SIG-M5 treated with dmso at 0.1 percent for 504 hours (cell line): ENCODE results near the gene TBC1D20.
"Not testable (repeated sequence)": the region's sequence is repeated elsewhere in the genome, so short reads cannot be mapped to it uniquely, and the experiment has no call there.

ENCODE experiments used
- DNase-seq: peaks from one replicate; lab custom pipeline; 2025; ENCODE audit not compliant: unreplicated experiment; lab: John Stamatoyannopoulos, UW

Gene TBC1D20

DNA sequence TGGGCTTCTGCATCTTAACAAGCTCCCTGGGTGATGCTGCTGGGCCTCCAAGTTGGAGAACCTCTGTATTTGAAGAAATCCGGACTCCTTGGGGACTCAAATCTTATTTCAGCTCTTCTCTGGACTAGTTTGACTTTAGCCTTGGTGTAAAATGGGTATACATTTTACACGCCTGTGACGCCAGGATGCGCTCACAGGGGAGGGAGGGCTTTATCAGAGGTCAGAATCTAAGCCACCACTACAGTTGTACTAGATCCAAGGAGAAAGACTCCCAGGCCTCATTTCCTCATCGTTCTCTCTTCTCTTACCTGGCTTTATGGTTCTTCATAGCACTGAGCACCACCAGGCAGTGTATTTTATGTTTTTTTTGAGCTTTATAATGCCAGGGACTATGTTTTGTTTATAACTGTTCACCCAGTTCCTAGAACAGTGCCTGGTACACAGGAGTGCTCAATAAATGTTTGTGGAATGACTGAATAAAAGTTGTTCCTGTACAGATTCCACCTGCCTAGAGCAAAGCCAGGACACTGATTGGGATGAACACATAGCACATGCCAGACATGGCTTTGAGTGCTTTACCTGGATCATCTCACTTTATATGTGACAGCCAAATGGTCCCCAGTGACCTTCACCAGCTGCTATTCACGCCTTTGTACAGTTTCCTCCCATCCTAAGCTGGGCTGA is 59.3 kb downstream of the TBC1D20 start:
- no peak for DNase-seq

DNA sequence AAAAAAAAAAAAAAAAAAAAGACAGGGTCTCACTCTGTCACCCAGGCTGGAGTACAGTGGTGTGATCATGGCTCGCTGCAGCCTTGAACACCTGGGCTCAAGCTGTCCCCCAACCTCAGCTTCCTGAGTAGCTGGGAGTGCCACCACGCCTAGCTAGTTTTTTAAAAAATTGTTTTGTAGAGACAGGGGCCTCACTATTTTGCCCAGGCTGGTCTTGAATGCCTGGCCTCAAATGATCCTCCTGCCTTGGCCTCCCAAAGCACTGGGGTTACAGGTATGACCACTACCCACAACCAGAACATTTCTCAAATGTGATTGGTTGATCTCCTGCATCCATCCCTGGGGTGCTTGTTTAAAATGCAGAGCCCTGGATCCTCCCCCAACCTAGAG is 59.8 kb downstream of the TBC1D20 start:
- no peak for DNase-seq

DNA sequence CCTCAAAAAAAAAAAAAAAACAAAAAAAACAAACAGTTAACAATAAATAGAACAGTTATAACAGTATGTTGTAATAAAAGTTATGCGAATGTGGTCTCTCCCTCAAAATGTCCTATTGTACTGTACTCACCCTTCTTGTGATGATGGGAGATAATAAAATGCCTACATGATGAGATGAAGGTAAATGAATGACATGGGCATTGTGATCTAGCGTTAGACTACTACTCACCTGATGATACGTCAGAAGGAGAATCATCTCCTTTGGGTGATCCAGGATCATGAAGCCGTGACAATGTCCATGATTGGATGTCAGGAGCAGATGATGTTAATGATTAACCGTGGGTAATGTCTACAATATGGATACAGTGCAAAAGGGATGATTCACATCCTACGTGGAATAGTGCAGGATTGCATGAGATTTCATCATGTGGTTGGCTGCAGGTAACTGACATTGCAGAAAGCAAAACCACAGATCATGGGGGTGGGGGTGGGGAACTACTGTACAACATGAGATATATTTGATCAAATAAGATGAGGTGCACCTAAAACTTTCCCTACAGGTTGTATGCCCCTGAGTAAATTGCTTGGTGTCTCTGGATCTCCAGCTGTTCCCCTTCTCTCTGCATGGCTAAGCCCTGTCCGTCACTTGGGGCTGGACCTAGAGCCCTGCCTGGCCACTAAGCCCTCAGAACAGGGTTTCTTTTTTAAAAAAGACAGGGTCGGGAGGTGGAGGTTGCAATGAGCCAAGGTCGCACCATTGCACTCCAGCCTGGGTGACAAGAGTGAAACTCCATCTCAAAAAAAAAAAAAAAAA is 60.4 kb downstream of the TBC1D20 start:
- DNase-seq, result no peak

DNA sequence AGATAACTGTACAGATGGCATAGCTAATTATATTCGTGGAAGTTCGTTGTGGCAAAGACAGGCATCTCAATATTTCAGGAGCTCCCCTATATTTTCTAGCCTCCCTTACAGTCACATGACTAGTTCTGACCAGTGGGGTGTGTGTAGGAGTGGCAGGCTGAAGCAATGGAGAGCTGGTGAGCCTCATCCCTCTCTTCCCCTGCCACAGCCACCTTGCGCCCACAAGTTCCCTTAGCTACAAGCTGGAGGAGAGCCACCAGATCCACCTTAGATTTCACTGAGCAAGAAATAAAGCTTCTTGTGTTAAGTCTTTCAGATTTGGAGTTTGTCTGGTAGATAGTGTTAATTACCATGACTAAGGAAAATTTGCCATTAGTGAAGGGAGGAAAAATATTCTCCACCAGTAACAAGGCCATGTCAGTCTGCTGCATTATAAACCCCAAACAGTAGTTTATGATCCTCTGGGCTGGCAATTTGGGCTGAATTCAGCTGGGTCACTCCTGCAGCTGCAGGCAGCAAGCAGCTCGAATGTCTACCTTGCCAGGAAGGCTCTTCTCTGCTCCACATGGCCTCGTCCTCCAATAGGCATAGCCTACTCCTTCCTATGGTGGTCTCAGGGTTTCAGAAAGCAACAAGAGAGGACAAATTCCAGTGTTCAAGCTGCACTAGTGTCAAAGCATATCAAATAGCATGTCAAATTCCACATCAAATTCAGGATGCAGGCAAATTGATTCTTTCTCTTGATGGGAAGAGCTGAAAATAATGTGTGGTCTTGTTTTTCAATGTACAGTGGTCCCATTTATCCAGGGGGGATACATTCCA is 61.7 kb downstream of the TBC1D20 start:
- DNase-seq, result peak; percentile 30

DNA sequence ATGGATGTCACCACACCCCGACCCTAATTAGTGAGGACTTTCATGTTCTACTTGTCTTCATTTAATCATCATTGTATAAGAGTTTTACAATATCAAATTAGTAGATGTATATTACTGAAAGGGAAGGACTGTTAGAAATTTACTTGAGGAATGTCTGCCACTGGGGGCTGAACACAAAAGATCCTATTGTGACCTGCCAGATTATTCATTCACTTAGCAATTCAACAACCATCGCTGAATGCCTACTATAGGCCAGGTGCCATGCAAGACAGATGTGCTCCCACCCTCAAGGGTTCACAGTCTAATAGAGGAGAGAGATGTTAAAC is 62.2 kb downstream of the TBC1D20 start:
- no peak for DNase-seq

DNA sequence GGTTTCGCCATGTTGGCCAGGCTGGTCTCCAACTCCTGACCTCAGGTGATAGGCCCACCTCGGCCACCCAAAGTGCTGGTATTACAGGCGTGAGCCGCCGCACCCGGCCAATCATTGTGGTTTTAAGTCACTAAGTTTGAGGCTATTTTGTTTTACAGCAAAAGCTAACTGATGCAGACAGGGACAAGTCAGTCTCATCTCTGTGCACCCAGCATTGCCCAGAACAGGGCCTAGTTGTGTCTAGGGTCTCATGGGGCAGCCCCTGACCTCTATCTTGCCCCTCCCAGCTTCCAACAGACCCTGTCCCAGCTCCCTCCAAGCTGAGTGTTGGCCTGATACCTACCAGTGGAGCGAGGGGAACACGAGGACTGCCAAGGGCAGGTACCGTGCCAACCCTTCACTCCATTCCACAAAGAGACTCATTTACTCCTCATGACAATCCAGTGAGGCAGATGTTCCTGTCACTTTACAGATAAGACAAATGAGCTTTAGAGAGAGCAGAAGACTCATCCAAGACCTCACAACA is 63.1 kb downstream of the TBC1D20 start:
- no peak for DNase-seq

DNA sequence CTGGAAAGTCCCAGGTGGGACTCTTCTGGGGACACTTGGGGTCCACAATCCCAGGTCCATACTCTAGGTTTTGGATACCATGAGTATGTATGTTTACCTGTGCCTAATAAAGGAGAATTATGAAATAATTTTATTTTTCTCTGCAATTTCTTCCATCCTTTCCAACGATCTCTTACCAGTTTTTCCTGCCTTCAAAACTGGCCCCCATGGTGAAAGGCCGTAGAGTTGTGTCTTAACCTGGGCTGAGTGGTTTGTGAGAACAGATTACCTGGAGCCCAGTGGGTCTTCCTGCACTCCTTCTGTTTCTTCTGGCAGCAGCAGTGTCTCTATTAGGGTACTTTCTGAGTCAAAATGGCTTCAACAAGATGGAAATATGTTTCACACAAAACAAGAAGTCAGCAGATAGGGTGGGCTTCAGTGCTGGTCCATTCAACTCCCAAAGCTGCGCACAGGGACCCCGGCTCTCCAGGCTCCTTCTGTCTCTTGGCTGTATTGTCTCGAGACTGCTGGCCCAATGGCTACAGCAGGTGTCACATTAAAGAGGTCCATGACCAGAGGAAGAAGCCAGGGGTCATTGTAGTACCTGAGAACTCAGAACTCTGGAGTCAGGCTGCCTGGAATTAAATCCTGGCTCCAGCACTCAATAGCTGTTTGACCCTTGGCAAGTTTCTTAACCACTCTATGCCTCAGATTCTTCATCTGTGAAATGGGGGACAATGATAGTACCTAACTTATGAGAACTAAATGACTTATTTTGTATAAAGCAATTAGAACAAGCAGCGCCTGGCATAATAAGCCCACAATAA is 64.7 kb downstream of the TBC1D20 start:
- no peak for DNase-seq

DNA sequence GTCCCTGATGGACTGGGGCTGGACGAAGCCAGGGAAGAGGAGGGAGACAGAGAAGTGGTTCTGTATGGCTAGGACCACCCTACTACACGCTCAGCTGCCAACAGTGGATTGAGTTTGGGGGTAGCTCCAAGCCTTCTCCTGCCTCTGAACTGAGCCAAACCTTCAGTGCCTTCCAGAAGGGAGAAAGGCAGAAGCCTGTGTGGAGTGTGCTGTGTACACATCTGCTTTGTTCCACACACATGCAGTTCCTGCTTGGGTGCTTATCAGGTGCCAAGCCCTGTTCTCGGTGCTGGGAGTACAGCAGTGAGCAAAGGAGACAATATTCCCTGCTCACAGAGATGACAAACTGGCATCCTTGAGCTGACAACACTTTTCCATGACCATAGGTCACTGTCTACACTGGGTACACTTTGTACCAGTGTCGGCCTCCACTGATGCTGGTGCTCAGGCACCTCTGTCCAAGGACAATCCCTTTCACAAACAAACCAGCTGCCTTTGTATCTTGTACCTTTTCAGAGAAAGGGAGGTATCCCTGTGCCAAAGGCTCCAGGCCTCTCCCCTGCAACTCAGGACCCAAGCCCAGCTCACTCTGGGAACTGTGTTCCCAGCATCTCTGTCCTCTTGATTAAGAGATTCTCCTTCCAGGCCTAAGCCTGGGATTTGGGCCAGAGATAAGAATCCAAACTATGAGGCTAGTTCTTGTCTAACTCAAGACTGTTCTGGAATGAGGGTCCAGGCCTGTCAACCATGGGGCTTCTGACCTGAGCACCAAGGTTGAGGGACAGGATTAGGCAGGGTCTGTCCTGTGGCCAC is 65.5 kb downstream of the TBC1D20 start:
- no peak for DNase-seq

DNA sequence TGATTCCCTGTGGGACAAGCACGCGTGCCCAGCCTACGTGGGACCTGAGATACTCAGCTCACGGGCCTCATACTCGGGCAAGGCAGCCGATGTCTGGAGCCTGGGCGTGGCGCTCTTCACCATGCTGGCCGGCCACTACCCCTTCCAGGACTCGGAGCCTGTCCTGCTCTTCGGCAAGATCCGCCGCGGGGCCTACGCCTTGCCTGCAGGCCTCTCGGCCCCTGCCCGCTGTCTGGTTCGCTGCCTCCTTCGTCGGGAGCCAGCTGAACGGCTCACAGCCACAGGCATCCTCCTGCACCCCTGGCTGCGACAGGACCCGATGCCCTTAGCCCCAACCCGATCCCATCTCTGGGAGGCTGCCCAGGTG is 66.1 kb downstream of the TBC1D20 start:
- no peak for DNase-seq

DNA sequence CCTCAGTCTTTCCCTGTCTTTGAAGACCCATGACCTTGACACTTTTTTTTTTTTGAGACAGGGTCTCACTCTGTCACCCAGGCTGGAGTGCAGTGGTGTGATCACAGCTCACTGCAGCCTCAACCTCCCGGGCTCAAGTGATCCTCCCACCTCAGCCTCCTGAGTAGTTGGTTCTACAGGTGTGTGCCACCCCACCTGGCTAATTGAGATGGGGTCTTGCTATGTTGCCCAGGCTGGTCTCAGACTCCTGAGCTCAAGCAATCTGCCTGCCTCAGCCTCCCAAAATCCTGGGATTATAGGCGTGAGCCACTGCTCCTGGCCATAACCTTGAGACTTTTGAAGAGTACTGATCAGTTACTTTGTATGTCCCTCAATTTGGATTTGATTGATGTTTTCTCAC is 69.0 kb downstream of the TBC1D20 start:
- DNase-seq, result not testable (repeated sequence)

DNA sequence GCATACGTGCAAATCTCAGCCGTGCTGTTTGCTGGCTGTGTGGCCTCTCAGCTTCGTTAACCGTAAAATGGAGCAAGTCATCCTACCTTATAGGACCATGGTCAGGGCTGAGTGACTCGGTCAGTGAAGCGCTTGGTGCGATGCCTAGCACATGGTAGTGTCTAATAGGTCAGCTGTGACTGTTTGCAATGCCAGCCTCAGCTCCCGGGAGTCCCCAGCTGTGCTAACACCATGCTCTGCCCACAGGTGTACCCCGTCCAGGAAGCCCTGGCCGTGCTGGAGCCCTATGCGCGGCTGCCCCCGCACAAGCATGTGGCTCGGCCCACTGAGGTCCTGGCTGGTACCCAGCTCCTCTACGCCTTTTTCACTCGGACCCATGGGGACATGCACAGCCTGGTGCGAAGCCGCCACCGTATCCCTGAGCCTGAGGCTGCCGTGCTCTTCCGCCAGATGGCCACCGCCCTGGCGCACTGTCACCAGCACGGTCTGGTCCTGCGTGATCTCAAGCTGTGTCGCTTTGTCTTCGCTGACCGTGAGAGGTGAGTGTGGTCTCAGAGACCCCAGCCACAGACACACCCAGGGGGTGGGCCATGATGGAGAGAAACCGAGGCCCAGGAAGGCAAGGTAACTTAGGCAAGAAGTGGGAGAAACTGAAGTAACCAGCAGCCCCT is 71.2 kb downstream of the TBC1D20 start:
- no peak for DNase-seq

DNA sequence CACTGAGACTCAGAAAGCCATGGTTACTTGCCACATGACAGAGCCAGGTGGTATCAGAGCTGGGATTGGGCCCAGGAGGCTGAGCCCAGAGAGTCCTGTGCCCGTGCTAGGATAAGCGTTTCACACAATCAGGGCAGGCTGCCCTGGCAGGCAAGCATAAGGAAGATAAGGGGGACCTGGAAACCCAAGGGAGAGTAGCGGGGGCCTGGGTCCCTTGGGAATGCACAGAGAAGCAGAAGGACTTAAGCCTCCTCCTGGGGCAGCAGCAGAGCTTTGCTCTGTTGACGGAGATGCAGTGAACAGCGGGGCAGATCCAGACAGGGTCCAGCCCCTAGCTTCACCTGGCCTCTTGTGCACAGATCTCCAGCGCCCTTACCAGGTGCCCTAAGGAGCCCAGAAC is 73.1 kb downstream of the TBC1D20 start:
- DNase-seq, result no peak

DNA sequence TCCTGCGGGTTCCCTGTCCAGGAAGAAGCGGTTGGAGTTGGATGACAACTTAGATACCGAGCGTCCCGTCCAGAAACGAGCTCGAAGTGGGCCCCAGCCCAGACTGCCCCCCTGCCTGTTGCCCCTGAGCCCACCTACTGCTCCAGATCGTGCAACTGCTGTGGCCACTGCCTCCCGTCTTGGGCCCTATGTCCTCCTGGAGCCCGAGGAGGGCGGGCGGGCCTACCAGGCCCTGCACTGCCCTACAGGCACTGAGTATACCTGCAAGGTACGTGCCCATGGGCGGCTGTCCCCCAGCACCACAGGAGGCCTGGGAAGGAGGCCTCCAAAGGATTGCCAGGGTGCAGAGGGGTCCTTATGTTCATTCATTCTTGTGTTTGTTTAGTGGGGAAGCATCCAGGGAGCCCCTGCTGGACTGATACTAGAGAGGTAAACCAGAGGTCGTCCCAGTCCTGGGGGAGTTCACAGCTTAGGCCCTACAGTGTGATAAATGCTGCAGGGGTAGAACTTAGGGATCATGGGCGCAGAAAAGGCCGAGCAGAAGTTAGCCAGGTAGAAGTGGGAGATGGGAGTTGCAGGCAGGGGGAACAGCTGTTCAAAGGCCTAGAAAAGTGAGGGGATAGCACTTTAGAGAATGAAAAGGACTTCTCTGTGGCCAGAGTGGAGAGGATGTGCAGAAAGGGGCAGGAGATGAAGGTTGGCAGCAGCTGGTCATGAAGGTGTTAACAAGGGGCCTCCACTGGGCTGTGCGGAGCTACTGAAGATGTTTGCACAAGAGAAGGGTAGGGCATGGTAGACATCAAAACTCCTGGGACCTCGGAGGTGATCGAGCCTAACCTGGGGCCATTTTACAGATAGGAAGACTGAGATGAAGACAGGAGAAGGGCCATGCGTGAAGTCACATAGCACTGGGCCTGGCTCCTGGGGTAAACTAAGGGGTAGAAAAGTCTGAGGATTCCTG is 74.0 kb downstream of the TBC1D20 start:
- no peak for DNase-seq

DNA sequence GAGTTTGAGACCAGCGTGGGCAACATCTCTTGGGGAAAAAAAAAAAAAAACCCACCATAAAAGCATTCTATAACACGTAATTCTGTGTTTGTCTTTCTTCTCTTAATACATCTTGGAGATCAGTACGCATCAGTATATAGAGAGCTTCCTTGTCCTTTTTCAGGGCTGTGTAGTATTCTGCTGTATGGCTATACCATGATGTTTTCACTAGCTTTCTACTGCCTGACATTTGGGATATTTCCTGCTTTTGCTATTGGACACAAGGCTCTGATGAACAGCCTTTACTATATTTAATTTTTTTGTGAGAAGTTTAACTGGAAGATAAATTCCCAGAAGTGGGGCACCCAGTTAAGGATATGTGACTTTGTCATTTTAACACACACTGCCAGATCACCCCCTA is 74.8 kb downstream of the TBC1D20 start:
- no peak for DNase-seq

DNA sequence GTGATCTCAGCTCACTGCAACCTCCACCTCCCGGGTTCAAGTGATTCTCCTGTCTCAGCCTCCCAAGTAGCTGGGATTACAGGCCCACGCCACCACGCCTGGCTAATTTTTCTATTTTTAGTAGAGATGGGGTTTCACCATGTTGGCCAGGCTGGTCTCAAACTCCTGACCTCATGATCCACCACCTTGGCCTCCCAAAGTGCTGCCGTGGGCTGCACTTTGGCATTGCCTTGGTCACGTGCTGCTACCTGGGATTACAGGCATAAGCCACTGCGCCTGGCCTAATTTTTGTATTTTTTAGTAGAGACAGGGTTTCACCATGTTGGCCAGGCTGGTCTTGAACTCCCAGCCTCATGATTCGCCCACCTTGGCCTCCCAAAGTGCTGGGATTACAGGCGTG is 75.7 kb downstream of the TBC1D20 start:
- DNase-seq, result not testable (repeated sequence)
